Loucy (cell line): ENCODE data around the gene KLRD1.

Experiments
- EZH2phosphoT487 ChIP-seq: fragments of 200-600 bp; IDR thresholded peaks from 2 replicates; pipeline ENCODE4 v1.6.1; 2018; ENCODE audit warnings: antibody characterized with exemption, mild to moderate bottlenecking, moderate library complexity, borderline replicate concordance
- TF ChIP-seq, protein P1 (sequence below): fragments of 200-600 bp; sonication (generic); conservative IDR thresholded peaks from 2 replicates; pipeline ENCODE4 v1.5.1; 2014; ENCODE audit warnings: mild to moderate bottlenecking, antibody characterized with exemption, low read length

DNA sequence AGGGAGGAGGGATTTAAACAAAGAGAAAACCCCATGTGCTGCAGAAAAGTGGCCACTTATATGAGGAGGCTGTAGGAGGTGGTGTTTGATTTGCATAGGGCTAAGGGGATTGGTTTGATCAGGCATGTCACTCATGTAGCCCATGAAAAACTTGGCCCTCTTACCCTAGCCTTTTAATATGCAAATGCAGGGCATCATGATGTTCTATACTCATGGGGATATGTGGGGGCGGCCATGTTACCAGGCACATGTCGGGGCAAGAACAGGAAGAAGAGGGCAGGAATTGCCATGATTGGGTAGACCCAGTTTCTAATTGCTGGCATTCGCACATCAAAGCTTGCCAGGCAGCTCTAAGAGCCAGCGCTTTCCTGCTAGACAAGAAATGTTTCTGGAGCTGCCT lies 53.4 kb downstream of the KLRD1 start:
- TF ChIP-seq, protein P1, sequence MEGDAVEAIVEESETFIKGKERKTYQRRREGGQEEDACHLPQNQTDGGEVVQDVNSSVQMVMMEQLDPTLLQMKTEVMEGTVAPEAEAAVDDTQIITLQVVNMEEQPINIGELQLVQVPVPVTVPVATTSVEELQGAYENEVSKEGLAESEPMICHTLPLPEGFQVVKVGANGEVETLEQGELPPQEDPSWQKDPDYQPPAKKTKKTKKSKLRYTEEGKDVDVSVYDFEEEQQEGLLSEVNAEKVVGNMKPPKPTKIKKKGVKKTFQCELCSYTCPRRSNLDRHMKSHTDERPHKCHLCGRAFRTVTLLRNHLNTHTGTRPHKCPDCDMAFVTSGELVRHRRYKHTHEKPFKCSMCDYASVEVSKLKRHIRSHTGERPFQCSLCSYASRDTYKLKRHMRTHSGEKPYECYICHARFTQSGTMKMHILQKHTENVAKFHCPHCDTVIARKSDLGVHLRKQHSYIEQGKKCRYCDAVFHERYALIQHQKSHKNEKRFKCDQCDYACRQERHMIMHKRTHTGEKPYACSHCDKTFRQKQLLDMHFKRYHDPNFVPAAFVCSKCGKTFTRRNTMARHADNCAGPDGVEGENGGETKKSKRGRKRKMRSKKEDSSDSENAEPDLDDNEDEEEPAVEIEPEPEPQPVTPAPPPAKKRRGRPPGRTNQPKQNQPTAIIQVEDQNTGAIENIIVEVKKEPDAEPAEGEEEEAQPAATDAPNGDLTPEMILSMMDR = no peak
- TF ChIP-seq EZH2phosphoT487 = no peak
